HepG2 (cell line): ENCODE measurements around the gene PARP3. TPM values are rescaled to one million over a fixed set of nuclear protein-coding genes. Genes with fewer than 3 reads are reported as not detected.

Experiments used
- BCLAF1 ChIP-seq: fragments of 450-650 bp; IDR thresholded peaks from 2 replicates; pipeline ENCODE4 v1.6.1; 2017; ENCODE audit warnings: mild to moderate bottlenecking
- CEBPZ ChIP-seq: IDR thresholded peaks from 2 replicates; pipeline ENCODE4 v1.6.1; 2012; ENCODE audit warnings: low read length, improper control_type of control experiment
- CENPX ChIP-seq: sonication (generic); formaldehyde crosslinking; IDR thresholded peaks from 2 replicates; pipeline ENCODE4 v1.9.0; 2021; ENCODE audit warnings: mild to moderate bottlenecking, missing genetic modification reagents, moderate library complexity
- GATA4 ChIP-seq: sonication (generic); IDR thresholded peaks from 2 replicates; pipeline ENCODE4 v1.6.1; 2016; ENCODE audit warnings: antibody characterized with exemption, low read depth, borderline replicate concordance
- HDAC1 ChIP-seq: sonication (generic); formaldehyde crosslinking; IDR thresholded peaks from 2 replicates; pipeline ENCODE4 v1.5.1; 2020; ENCODE audit warnings: mild to moderate bottlenecking, missing genetic modification reagents
- HMG20A ChIP-seq: IDR thresholded peaks from 2 replicates; pipeline ENCODE4 v1.6.1; 2016; ENCODE audit warnings: borderline replicate concordance
- HMG20B ChIP-seq: conservative IDR thresholded peaks from 2 replicates; pipeline ENCODE4 v1.6.1; 2016; ENCODE audit warnings: missing genetic modification reagents, missing compliant biosample characterization
- KDM6A ChIP-seq: IDR thresholded peaks from 2 replicates; pipeline ENCODE4 v1.6.1; 2016; ENCODE audit warnings: low read depth
- KLF16 ChIP-seq, 2 experiments: sonication (generic) in 1 of 2; formaldehyde crosslinking in 1 of 2; IDR thresholded peaks; 2 replicates each; pipeline versions ENCODE4 v1.6.1 to v1.8.0; 2016 to 2023; ENCODE audit warnings: missing genetic modification reagents in 2 of 2, missing compliant biosample characterization in 1 of 2
- MATR3 ChIP-seq: sonication (generic); formaldehyde crosslinking; IDR thresholded peaks from 2 replicates; pipeline ENCODE4 v1.4.0; 2020; ENCODE audit warnings: missing genetic modification reagents
- RBFOX2 ChIP-seq: fragments of 200-400 bp; formaldehyde crosslinking; IDR thresholded peaks from 2 replicates; pipeline ENCODE4 v1.6.1; 2017; ENCODE audit warnings: low read depth, mild to moderate bottlenecking, low read length
- STAT5B ChIP-seq: sonication (generic); formaldehyde crosslinking; IDR thresholded peaks from 2 replicates; pipeline ENCODE4 v1.4.0; 2020; ENCODE audit warnings: missing genetic modification reagents
- SUZ12 ChIP-seq: fragments of 150-350 bp; IDR thresholded peaks from 2 replicates; pipeline ENCODE4 v1.6.1; 2014; ENCODE audit warnings: low read depth, low read length
- ZBTB8A ChIP-seq: sonication (generic); formaldehyde crosslinking; IDR thresholded peaks from 2 replicates; pipeline ENCODE4 v1.4.0; 2020; ENCODE audit warnings: mild to moderate bottlenecking, low read depth, missing genetic modification reagents, borderline replicate concordance
- ZNF607 ChIP-seq: sonication (generic); formaldehyde crosslinking; IDR thresholded peaks from 2 replicates; pipeline ENCODE4 v1.5.1; 2020; ENCODE audit warnings: missing genetic modification reagents, mild to moderate bottlenecking, borderline replicate concordance
- polyA plus RNA-seq, 8 experiments: library from polyadenylated mRNA; depleted of rRNA in 3 of 8; stranded (reverse) in 7 of 8; unstranded in 1 of 8; fragments of >200 nt; fragmentation: Illumina TruSeq in 4 of 8; extraction: Trizol in 4 of 8; gene quantifications; 2 replicates each; pipeline versions ENCODE4 v1.2.1 to v1.2.3, GENCODE V29; 2011 to 2016; ENCODE audit warnings: low read depth in 4 of 8, missing spikeins in 1 of 8, mixed read lengths in 1 of 8; ENCODE audit not compliant: insufficient read depth in 1 of 8
- total RNA-seq, 5 experiments: library from RNA; depleted of rRNA; stranded (reverse); fragments of >200 nt; fragmentation: Illumina TruSeq; extraction: Trizol; gene quantifications; 2 replicates each; pipeline ENCODE4 v1.2.3, GENCODE V29; 2016; ENCODE audit warnings: low read depth in 1 of 5
- TF ChIP-seq, protein P1 (sequence below): sonication (generic); formaldehyde crosslinking; IDR thresholded peaks from 2 replicates; pipeline ENCODE4 v1.8.1; 2022; ENCODE audit warnings: mild to moderate bottlenecking, missing genetic modification reagents
- TF ChIP-seq, protein P2 (sequence below): sonication (generic); formaldehyde crosslinking; IDR thresholded peaks from 2 replicates; pipeline ENCODE4 v1.5.1; 2020; ENCODE audit warnings: missing genetic modification reagents, mild to moderate bottlenecking, borderline replicate concordance
- TF ChIP-seq, protein P3 (sequence below): sonication (generic); formaldehyde crosslinking; IDR thresholded peaks from 2 replicates; pipeline ENCODE4 v1.5.0; 2020; ENCODE audit warnings: mild to moderate bottlenecking, missing genetic modification reagents

PARP3 gene
- total and polyA plus RNA-seq, 2 of the 13 experiments (the other 11 are each of a cell fraction or from before 2014, with no cell fraction given), result 11.2 to 21.5 TPM

DNA sequence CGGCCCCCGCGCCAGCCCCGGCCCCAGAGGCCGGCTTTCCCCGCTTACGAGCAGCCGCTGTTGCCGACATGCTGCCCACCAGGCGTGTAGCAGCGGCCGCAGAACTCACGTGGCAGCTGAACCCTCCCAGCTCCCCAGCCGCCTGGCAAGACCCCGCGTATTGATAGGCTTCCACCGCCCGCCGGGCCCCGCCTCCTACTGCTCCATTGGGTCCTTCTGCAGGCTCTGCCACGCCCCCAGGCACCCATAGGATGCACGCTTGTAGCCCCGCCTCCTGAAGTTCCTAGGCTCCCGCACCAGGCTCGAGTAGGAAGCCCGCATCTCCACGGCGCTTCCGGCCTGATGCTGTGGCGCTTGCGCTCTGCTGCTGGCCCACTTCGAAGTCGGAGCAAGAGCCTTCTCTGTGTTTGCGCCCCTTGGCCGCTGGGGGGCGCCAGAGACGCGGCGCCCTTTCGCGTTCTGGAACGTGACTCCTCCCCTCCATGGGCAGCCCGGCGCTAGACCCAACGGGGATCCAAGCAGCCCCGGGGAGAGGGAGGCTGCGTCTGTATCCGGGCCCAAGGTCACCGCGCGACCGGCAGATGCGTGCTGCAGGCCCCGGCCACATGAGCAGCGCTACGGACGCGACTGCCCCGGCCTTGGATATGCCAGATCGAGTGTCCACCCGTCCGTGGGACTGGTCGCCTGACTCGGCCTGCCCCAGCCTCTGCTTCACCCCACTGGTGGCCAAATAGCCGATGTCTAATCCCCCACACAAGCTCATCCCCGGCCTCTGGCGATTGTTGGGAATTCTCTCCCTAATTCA is at the start of gene PARP3, which contains the start of gene RRP9 (continued):
- no peak for TF ChIP-seq CENPX (CRISPR knock-in tag)
- TF ChIP-seq RBFOX2, result peak; percentile 93
- TF ChIP-seq MATR3 (CRISPR knock-in tag), result no peak
- TF ChIP-seq HMG20B (CRISPR knock-in tag), result no peak
- no peak for TF ChIP-seq BCLAF1
- TF ChIP-seq, protein P1, sequence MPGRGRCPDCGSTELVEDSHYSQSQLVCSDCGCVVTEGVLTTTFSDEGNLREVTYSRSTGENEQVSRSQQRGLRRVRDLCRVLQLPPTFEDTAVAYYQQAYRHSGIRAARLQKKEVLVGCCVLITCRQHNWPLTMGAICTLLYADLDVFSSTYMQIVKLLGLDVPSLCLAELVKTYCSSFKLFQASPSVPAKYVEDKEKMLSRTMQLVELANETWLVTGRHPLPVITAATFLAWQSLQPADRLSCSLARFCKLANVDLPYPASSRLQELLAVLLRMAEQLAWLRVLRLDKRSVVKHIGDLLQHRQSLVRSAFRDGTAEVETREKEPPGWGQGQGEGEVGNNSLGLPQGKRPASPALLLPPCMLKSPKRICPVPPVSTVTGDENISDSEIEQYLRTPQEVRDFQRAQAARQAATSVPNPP (CRISPR knock-in tag), result no peak
- TF ChIP-seq SUZ12, result no peak
- TF ChIP-seq KDM6A (CRISPR knock-in tag), result no peak
- TF ChIP-seq ZBTB8A, result no peak
- peak; percentile 84 for TF ChIP-seq HDAC1 (CRISPR knock-in tag)
- TF ChIP-seq GATA4, result 0 out of 2 replicates have a peak, but pooled peaks have one; percentile 41
- TF ChIP-seq, protein P2, sequence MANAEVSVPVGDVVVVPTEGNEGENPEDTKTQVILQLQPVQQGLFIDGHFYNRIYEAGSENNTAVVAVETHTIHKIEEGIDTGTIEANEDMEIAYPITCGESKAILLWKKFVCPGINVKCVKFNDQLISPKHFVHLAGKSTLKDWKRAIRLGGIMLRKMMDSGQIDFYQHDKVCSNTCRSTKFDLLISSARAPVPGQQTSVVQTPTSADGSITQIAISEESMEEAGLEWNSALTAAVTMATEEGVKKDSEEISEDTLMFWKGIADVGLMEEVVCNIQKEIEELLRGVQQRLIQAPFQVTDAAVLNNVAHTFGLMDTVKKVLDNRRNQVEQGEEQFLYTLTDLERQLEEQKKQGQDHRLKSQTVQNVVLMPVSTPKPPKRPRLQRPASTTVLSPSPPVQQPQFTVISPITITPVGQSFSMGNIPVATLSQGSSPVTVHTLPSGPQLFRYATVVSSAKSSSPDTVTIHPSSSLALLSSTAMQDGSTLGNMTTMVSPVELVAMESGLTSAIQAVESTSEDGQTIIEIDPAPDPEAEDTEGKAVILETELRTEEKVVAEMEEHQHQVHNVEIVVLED (CRISPR knock-in tag), result peak; percentile 79; the same call in 1 of the 2 replicates
- TF ChIP-seq ZNF607 (CRISPR knock-in tag), result no peak; the same call in 1 of the 2 replicates
- TF ChIP-seq, protein P3, sequence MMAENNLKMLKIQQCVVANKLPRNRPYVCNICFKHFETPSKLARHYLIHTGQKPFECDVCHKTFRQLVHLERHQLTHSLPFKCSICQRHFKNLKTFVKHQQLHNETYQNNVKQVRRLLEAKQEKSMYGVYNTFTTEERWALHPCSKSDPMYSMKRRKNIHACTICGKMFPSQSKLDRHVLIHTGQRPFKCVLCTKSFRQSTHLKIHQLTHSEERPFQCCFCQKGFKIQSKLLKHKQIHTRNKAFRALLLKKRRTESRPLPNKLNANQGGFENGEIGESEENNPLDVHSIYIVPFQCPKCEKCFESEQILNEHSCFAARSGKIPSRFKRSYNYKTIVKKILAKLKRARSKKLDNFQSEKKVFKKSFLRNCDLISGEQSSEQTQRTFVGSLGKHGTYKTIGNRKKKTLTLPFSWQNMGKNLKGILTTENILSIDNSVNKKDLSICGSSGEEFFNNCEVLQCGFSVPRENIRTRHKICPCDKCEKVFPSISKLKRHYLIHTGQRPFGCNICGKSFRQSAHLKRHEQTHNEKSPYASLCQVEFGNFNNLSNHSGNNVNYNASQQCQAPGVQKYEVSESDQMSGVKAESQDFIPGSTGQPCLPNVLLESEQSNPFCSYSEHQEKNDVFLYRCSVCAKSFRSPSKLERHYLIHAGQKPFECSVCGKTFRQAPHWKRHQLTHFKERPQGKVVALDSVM (CRISPR knock-in tag), result peak; percentile 82
- no peak for TF ChIP-seq CEBPZ
- peak in 1 of 2 experiments; percentile 94; a peak in 1 of 4 replicates for TF ChIP-seq KLF16 (CRISPR knock-in tag; IDR thresholded peaks at IDR 0.05)
- no peak for TF ChIP-seq STAT5B (CRISPR knock-in tag)
- TF ChIP-seq HMG20A (CRISPR knock-in tag), result no peak; the same call in 1 of the 2 replicates
